ENCODE results near the gene MVB12A. TPM values are rescaled to one million over a fixed set of nuclear protein-coding genes. Genes with fewer than 3 reads are reported as not detected.
A peak's percentile ranks its signal among the peaks of the same experiment; 100 is the strongest.

The MVB12A gene
- total RNA-seq, 2 donors from 2014 or later: 32.4 to 38.4 TPM

- Mint-ChIP-seq H3K4me1 (ENCODE audit: low read depth) (no peaks in the 10 kb centered on the region), H3K9me3 (no peaks in the 10 kb centered on the region), H3K27me3 (ENCODE audit: low read depth) (peaks cover 42% of the 10 kb centered on the region), H3K36me3 (ENCODE audit: insufficient read depth in 2 of 2) (no peaks in the 10 kb centered on the region), H3K4me3 (no peak overlapping the region), H3K27ac (no peak overlapping the region)
- DNase-seq (no peak), ATAC-seq (replicated peaks in 1 of 2) (no peak)
Measured at GRCh38 chr19:17458970-17459369, 39.1 kb downstream of the MVB12A start.

- no peak for DNase-seq
- Mint-ChIP-seq H3K36me3 (ENCODE audit: insufficient read depth in 2 of 2) (no peaks in the 10 kb centered on the region), H3K4me1 (ENCODE audit: low read depth) (no peaks in the 10 kb centered on the region), H3K9me3 (no peaks in the 10 kb centered on the region), H3K27ac (no peak within 1 kb of the TSS), H3K27me3 (ENCODE audit: low read depth) (peaks cover 28% of the 10 kb centered on the region), H3K4me3 (no peak within 1 kb of the TSS)
- no peak for ATAC-seq (replicated peaks in 1 of 2)
Measured at GRCh38 chr19:17460372-17461230, 40.8 kb downstream of the MVB12A start, which contains the start of gene NXNL1. TSS of gene NXNL1 (minus strand) at chr19:17460926. CDS start at chr19:17460869, 57 bp downstream.

- Mint-ChIP-seq H3K36me3 (ENCODE audit: insufficient read depth in 2 of 2) (no peaks in the 10 kb centered on the region), H3K4me3 (no peak overlapping the region), H3K27me3 (ENCODE audit: low read depth) (no peaks in the 10 kb centered on the region), H3K27ac (no peak overlapping the region), H3K4me1 (ENCODE audit: low read depth) (peaks cover 25% of the 10 kb centered on the region), H3K9me3 (no peaks in the 10 kb centered on the region)
- DNase-seq (no peak), ATAC-seq (replicated peaks in 1 of 2) (no peak)
Measured at GRCh38 chr19:17466487-17466850, 46.6 kb downstream of the MVB12A start.

GRCh38 chr19:17467471-17468301, 47.8 kb downstream of the MVB12A start:
- H3K36me3 Mint-ChIP-seq (ENCODE audit: insufficient read depth in 2 of 2): no peaks in the 10 kb centered on the region
- ATAC-seq (replicated peaks in 1 of 2) (no peak), DNase-seq (no peak)
- peaks cover 31% of the 10 kb centered on the region for H3K4me1 Mint-ChIP-seq (ENCODE audit: low read depth)
- H3K9me3 Mint-ChIP-seq: no peaks in the 10 kb centered on the region
- no peak overlapping the region for H3K4me3 Mint-ChIP-seq
- no peak overlapping the region for H3K27ac Mint-ChIP-seq
- no peaks in the 10 kb centered on the region for H3K27me3 Mint-ChIP-seq (ENCODE audit: low read depth)

GRCh38 chr19:17468302-17469091, 48.6 kb downstream of the MVB12A start:
- Mint-ChIP-seq H3K36me3 (ENCODE audit: insufficient read depth in 2 of 2) (no peaks in the 10 kb centered on the region), H3K9me3 (no peaks in the 10 kb centered on the region), H3K27ac (no peak overlapping the region), H3K4me3 (peak overlapping the region; percentile 85 to 100), H3K27me3 (ENCODE audit: low read depth) (no peaks in the 10 kb centered on the region), H3K4me1 (ENCODE audit: low read depth) (peaks cover 40% of the 10 kb centered on the region)
- DNase-seq (no peak), ATAC-seq (replicated peaks in 1 of 2) (no peak)

GRCh38 chr19:17469092-17469480, 49.2 kb downstream of the MVB12A start:
- Mint-ChIP-seq H3K4me1 (ENCODE audit: low read depth) (peaks cover 44% of the 10 kb centered on the region), H3K27me3 (ENCODE audit: low read depth) (no peaks in the 10 kb centered on the region), H3K4me3 (peak overlapping the region; percentile 85 to 100), H3K36me3 (ENCODE audit: insufficient read depth in 2 of 2) (no peaks in the 10 kb centered on the region), H3K27ac (peak overlapping the region; percentile 35), H3K9me3 (no peaks in the 10 kb centered on the region)
- DNase-seq: no peak
- no peak for ATAC-seq (replicated peaks in 1 of 2)

GRCh38 chr19:17469481-17470067, 49.7 kb downstream of the MVB12A start:
- Mint-ChIP-seq H3K4me1 (ENCODE audit: low read depth) (peaks cover 44% of the 10 kb centered on the region), H3K9me3 (no peaks in the 10 kb centered on the region), H3K27me3 (ENCODE audit: low read depth) (no peaks in the 10 kb centered on the region), H3K36me3 (ENCODE audit: insufficient read depth in 2 of 2) (no peaks in the 10 kb centered on the region), H3K4me3 (peak overlapping the region; percentile 85 to 100), H3K27ac (peak overlapping the region; percentile 35)
- DNase-seq (peak; percentile 83 to 87), ATAC-seq (replicated peaks in 1 of 2) (peak; percentile 85 to 86)

GRCh38 chr19:17470068-17470841, 50.4 kb downstream of the MVB12A start, which contains the start of gene SLC27A1:
TSS of gene SLC27A1 (plus strand) at chr19:17470524. CDS start at chr19:17470541, 17 bp downstream.
- H3K4me3 Mint-ChIP-seq: peak within 1 kb of the TSS; percentile 85 to 100
- H3K36me3 Mint-ChIP-seq (ENCODE audit: insufficient read depth in 2 of 2): no peaks in the 10 kb centered on the region
- H3K4me1 Mint-ChIP-seq (ENCODE audit: low read depth): peaks cover 44% of the 10 kb centered on the region
- peak; percentile 88 to 91 for DNase-seq
- H3K27me3 Mint-ChIP-seq (ENCODE audit: low read depth): no peaks in the 10 kb centered on the region
- H3K27ac Mint-ChIP-seq: peak within 1 kb of the TSS; percentile 35
- no peaks in the 10 kb centered on the region for H3K9me3 Mint-ChIP-seq
- peak; percentile 82 to 83 for ATAC-seq (replicated peaks in 1 of 2)

GRCh38 chr19:17471410-17472125, 51.7 kb downstream of the MVB12A start:
- DNase-seq (no peak), ATAC-seq (replicated peaks in 1 of 2) (no peak)
- Mint-ChIP-seq H3K4me1 (ENCODE audit: low read depth) (peaks cover 40% of the 10 kb centered on the region), H3K27me3 (ENCODE audit: low read depth) (no peaks in the 10 kb centered on the region), H3K36me3 (ENCODE audit: insufficient read depth in 2 of 2) (no peaks in the 10 kb centered on the region), H3K27ac (peak overlapping the region; percentile 10), H3K4me3 (peak overlapping the region; percentile 85 to 100), H3K9me3 (no peaks in the 10 kb centered on the region)

GRCh38 chr19:17473041-17473440, 53.2 kb downstream of the MVB12A start:
- Mint-ChIP-seq H3K4me3 (peak overlapping the region in 1 of 2 donors; percentile 14), H3K27me3 (ENCODE audit: low read depth) (no peaks in the 10 kb centered on the region), H3K9me3 (no peaks in the 10 kb centered on the region), H3K4me1 (ENCODE audit: low read depth) (peaks cover 40% of the 10 kb centered on the region), H3K27ac (no peak overlapping the region), H3K36me3 (ENCODE audit: insufficient read depth in 2 of 2) (no peaks in the 10 kb centered on the region)
- ATAC-seq (replicated peaks in 1 of 2): no peak
- peak in 1 of 2 donors; percentile 23 for DNase-seq
